ENCODE data around the gene HDAC4. TPM values are rescaled to one million over a fixed set of nuclear protein-coding genes. Genes with fewer than 3 reads are reported as not detected.

HDAC4 gene
- total RNA-seq, 1 donor from 2014 or later = 65.7 TPM

DNA sequence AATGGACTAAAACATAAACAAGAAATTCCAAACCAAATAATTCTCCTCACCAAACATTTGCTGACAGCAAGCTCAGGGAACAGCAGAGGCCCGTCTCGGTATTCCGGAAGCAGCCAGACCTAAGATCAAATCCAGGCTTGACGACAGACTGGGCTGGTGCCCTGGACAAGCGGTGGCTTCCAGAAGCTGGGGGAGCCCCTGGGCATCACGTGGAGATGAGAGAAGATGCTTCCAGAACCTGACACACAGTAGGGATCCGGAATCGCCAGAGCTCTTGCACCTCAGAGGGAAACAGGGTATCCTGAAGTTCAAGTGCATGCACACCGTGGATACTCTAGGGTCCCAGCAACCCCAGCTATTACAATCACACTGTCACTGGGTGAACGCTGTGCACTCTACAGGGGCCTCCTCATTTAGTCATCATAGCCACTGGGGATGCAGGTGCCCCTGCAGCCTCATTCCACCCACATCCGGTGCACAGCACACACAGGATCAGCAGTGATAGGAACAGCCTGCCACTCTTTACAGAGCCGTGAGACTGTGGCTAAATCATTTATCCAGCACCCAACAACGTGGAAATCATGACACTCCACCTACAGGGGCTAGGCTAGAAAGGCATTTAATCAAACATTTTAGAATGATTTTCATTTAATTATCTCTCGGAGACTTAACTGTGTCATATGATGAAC lies 102.6 kb downstream of the HDAC4 start:
- no peaks in the 10 kb centered on the region for H3K36me3 ChIP-seq
- H3K27me3 ChIP-seq = no peaks in the 10 kb centered on the region
- H3K4me3 ChIP-seq = no peak overlapping the region
- intact Hi-C loops (cut with DNase I) = no loop called here
- no peak overlapping the region for H3K27ac ChIP-seq
- no peak for DNase-seq (ENCODE audit: low spot score in 2 of 2)
- peaks cover 0 to 4% of the 10 kb centered on the region in 2 donors for H3K4me1 ChIP-seq
- TF ChIP-seq, protein P1, sequence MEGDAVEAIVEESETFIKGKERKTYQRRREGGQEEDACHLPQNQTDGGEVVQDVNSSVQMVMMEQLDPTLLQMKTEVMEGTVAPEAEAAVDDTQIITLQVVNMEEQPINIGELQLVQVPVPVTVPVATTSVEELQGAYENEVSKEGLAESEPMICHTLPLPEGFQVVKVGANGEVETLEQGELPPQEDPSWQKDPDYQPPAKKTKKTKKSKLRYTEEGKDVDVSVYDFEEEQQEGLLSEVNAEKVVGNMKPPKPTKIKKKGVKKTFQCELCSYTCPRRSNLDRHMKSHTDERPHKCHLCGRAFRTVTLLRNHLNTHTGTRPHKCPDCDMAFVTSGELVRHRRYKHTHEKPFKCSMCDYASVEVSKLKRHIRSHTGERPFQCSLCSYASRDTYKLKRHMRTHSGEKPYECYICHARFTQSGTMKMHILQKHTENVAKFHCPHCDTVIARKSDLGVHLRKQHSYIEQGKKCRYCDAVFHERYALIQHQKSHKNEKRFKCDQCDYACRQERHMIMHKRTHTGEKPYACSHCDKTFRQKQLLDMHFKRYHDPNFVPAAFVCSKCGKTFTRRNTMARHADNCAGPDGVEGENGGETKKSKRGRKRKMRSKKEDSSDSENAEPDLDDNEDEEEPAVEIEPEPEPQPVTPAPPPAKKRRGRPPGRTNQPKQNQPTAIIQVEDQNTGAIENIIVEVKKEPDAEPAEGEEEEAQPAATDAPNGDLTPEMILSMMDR (IDR thresholded peaks at IDR 0.05) = no peak
- no peaks in the 10 kb centered on the region for H3K9me3 ChIP-seq

DNA sequence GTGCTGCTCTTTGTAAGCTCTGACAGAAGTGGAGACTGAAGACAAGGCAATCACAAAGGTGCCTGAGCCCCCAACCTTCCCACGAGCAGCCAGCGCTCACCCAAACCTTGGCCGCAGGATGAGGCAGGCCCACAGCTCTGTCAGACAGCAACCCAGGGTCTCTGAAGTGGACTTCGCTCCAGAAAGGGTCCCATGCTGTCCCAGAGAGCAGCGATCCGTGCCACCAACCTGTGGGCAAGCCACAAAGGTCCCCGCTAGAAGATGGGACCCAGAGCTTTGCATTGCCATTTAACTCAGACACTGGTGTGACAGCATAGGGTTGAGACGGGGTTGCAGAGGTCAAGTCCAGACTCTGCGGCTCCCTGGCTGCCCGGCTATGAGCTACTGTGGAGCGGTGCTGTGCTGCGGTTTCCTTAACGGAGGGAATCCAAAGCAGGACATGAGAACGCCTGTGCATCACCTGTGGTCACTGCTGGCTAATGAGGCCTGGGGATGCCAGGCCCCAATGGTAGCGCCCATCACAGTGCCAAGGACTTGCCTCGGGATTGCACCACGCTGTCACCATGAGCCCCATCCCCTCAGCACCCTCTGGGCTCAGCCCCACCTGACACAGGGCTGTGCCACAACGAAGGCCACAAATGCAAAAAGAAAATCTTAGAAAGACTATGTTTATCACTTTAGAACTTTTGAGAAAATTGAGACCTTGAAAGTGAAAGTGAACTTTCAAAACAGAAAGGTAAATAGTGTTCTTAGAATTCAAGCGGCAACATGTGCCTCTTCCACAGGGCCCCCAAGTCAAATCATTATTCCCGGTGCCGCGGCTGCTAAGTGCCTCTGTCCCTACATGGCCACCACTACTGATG lies 103.4 kb downstream of the HDAC4 start:
- Histone ChIP-seq H3K4me1 (peaks cover 0 to 1% of the 10 kb centered on the region in 2 donors), H3K9me3 (no peaks in the 10 kb centered on the region), H3K4me3 (no peak overlapping the region), H3K36me3 (no peaks in the 10 kb centered on the region), H3K27ac (no peak overlapping the region), H3K27me3 (no peaks in the 10 kb centered on the region)
- DNase-seq (ENCODE audit: low spot score in 2 of 2) = no peak
- TF ChIP-seq, protein P1 (IDR thresholded peaks at IDR 0.05) = no peak
- intact Hi-C loops (cut with DNase I) = no loop called here

DNA sequence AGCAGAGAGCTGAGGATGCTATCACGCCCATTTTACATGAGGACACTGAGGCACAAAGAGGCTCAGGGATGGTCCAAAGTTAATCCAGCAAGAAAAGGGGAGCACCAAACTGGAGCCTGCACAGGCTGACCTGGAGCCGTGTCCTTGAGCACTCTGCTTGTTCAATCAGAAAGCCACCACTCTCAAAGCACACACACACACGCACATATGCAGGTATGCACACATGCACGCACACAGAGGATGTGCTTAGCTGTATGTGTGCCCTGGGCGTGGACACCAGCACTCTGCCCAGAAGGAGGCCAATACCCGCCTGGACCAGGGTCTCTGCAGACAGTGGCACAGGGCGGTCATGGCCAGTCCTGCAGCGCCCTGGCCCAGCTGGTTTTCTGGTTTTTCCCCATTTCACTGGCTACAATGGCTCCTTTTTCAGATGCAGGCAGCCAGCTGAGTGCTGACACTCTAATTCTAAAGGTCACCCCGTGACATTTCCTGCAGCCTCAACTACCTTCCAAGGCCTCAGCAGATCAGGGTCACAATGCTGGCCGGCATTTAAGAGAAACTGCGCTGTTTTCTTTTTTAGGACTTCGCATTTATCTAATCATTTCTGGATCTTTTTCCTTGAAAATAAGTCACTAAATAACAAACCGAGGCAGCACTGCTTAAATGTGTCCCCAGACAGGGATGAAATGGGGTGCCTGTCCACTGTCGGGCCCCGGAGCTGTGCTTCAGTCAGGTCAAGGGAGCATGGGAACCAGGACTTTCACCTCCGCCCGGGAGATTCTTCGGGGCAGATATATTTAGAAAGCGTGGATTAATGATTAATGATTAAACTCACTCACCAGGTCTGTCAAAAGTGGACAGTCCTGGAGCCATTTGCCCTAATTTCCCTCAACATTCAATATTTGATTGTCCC lies 104.5 kb downstream of the HDAC4 start:
- no peaks in the 10 kb centered on the region for H3K36me3 ChIP-seq
- intact Hi-C loops (cut with DNase I) = no loop called here
- TF ChIP-seq, protein P1 (IDR thresholded peaks at IDR 0.05) = no peak
- H3K4me3 ChIP-seq = no peak overlapping the region
- DNase-seq (ENCODE audit: low spot score in 2 of 2) = no peak
- H3K27ac ChIP-seq = no peak overlapping the region
- peaks cover 0 to 7% of the 10 kb centered on the region in 2 donors for H3K4me1 ChIP-seq
- H3K9me3 ChIP-seq = no peaks in the 10 kb centered on the region
- H3K27me3 ChIP-seq = no peaks in the 10 kb centered on the region

DNA sequence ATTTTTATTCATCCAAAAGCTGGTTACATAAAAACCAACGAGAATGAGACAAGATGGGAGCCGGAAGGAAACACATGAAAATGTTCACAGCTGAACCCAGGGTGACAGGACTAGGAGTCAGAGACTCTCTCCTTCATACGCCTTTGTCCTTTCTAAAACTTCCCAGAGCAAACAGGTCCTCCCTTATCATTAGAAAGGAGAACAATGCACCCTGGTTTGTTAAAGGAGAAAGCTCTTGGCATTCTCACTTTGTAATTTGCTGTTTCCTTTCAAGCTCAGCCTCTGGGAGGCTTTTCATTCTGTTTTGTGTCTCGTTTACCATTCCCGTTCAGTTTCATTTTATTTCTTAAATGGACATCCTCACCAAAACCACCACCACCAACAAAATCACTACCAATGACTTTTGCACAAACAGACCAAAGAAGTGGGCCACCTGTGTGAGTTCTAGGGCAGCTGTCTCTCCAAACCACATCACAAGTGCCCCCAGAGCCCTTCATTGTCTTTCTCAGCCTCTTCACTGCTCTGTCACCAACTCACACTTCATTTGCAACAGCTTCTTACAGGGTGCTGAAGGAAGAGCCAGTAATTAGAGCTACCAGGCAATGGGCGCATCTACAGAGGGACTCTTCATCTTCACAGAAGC lies 105.3 kb downstream of the HDAC4 start:
- TF ChIP-seq, protein P1 (IDR thresholded peaks at IDR 0.05) = no peak
- Histone ChIP-seq H3K4me1 (peaks cover 0 to 15% of the 10 kb centered on the region in 2 donors), H3K4me3 (no peak overlapping the region), H3K27me3 (no peaks in the 10 kb centered on the region), H3K9me3 (no peaks in the 10 kb centered on the region), H3K36me3 (no peaks in the 10 kb centered on the region), H3K27ac (peak overlapping the region in 1 of 2 donors; percentile 48)
- DNase-seq (ENCODE audit: low spot score in 2 of 2) = no peak
- intact Hi-C loops (cut with DNase I) = no loop called here

DNA sequence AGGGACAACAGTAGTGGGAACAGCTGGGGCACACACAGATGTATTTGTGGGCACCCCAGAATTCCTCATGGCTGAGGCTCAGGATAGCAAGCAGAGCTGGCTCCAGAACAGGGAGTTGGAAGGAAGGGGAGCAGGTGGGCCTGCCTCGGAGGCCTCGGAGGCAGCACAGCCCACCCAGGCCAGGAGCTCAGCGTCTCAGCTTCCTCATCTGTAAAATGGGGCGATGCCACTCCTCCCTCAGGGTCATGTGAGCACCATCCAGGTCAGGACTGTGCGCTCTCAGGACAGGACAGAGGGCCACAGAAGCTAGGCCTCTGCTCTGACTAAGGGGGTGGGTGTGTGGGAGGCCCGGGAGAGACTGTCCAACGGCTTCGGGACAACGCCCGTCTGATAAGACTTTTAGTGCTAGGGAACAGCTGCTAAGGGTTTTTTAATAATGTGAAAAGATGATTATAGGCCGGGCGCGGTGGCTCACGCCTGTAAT lies 106.2 kb downstream of the HDAC4 start:
- DNase-seq (ENCODE audit: low spot score in 2 of 2) = no peak
- Histone ChIP-seq H3K27me3 (no peaks in the 10 kb centered on the region), H3K9me3 (no peaks in the 10 kb centered on the region), H3K36me3 (no peaks in the 10 kb centered on the region), H3K4me3 (no peak overlapping the region), H3K4me1 (peaks cover 0 to 18% of the 10 kb centered on the region in 2 donors), H3K27ac (no peak overlapping the region)
- intact Hi-C loops (cut with DNase I) = loop anchor here (5.0 kb wide), 1 partner anchor 152 kb away; no protein-coding TSS in a partner anchor
- TF ChIP-seq, protein P1 (IDR thresholded peaks at IDR 0.05) = no peak
